HG03342 (cell line): ENCODE data around the gene TMEM163.
"Not testable (repeated sequence)": the region's sequence is repeated elsewhere in the genome, so short reads cannot be mapped to it uniquely, and the experiment has no call there.

Experiments
- ATAC-seq: cut with Tn5 transposase; IDR thresholded peaks from one replicate; pipeline ENCODE4 v1.9.1; 2021; ENCODE audit warnings: mild to moderate bottlenecking, moderate library complexity; ENCODE audit not compliant: unreplicated experiment

TMEM163 gene

GRCh38 chr2:134540990-134541389, 177.8 kb downstream of the TMEM163 start:
- ATAC-seq: no peak

DNA sequence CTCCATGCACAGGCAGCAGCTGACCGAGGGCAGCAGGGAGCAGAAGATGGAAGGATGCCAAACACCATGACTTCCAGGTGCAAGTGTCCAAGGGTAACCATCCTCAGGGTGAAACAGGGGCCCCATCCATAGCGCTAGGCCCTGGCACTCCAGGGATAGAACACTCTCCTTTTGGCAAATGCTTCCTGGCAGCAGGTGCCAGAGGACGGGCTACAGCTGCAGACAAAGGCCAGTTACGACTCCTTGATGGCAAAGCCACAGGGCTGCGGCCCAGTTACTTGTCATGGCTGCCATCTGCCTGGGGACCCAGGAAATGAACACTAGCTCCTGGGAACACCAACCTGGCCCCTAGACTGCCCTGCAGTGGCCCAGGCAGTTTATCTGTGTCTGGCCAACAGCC, 178.8 kb downstream of the TMEM163 start:
- ATAC-seq: no peak

DNA sequence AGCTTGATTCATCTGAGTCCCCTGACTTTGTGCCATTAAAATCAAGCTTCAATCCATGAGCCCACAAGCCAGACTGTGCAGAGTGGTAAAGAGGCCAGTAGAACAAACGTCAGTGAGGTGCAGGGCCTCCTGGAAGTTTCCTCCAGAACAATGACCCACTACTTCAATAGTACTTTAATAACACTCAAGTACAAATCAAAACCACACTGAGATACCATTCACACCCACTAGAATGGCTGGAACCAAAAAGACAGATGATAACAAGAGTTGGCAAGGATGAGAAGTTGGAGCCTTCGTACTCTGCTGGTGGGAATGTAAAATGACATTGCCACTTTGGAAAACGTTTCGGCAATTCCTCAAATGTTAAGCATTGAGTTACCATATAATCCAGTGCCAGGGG, 181.1 kb downstream of the TMEM163 start:
- no peak for ATAC-seq

GRCh38 chr2:134537121-134537520, 181.7 kb downstream of the TMEM163 start:
- ATAC-seq: no peak

- ATAC-seq: no peak
These were observed 182.5 kb downstream of the TMEM163 start for GRCh38 chr2:134536296-134536695.

GRCh38 chr2:134532537-134532936, 186.3 kb downstream of the TMEM163 start:
- ATAC-seq: no peak

GRCh38 chr2:134527381-134527780, 191.4 kb downstream of the TMEM163 start:
- ATAC-seq: no peak

DNA sequence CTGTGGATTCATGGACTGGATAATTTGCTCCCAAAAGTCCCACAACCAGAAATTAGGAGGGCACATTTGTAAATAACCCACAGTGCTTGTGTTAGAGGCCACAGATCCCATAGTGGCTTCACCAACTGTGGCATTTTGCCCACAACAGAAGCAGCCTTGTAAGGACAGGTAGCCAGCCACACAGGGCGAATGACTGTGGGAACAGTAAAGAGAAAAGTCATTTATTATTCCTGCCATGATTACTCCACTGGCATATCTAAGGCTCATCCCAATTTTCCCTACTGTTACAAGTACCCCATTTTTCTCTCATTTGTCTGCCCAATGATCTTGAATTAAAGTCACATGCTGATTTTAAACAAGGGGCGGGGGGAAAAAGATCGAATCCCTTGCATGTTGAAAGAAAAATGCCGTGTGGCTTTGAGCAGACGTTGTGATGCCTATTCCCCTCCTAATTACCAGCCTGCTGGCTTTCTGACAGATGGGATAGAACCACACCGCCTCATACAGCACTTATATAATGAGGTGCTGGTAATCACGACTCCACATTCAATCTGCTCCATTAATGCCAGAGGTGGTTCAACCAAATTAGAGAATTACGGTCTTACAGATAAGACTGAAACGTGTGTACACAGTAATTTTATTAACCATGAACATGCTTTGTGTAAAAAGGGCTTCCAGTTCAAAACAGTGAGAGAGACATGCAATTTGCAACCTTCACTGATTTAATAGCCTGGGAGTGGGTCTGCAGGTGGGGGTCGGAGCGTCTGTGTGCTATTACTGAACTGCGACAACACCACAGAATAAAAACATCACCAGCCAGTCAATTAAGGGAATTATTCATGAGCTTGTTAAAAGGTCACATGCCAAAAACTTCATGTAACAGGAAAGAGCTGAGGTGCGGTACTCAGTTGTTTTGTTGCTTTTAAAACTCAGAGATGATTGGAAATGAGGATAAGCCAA, 196.0 kb downstream of the TMEM163 start:
- ATAC-seq: no peak

GRCh38 chr2:134518101-134518500, 200.7 kb downstream of the TMEM163 start:
- no peak for ATAC-seq

- ATAC-seq: no peak
These were observed 203.7 kb downstream of the TMEM163 start for GRCh38 chr2:134515137-134515536.

DNA sequence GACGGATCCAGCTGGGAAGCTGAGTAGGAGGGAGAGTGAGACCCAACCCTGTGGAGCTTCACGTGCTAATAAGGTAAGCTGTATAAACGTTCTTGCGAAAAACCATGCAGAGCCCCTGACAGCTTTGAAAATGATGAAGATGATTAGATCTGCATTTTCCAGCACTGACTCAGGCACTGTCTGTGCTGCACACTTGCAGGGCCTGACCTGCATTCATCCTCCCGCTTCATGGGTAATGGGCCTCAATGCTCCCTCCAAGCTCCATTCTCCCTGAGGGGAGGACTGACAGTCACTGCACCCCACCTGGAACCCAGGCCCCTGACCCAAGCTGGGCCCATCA, 205.4 kb downstream of the TMEM163 start:
- ATAC-seq: no peak

- no peak for ATAC-seq
These were observed 205.9 kb downstream of the TMEM163 start for GRCh38 chr2:134512734-134513464.

- no peak for ATAC-seq
These were observed 210.4 kb downstream of the TMEM163 start for GRCh38 chr2:134508391-134508790.

DNA sequence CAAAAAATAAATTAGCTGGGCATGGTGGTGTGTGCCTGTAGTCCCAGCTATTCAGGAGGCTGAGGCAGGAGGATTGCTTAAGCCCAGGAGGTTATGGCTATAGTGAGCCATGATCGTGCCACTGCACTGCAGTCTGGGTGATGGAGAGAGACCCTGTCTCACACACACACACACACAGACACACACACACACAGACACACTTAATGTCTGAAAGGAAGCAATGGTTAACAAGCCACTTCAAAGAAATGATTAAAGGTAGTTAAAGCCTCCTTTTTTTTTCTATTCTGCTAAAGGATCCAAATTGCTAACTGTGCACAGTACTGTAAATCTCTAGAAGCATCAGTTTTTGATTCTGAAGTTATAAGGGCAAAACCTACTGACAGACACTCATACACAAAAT, 211.1 kb downstream of the TMEM163 start:
- no peak for ATAC-seq

- not testable (repeated sequence) for ATAC-seq
These were observed 211.6 kb downstream of the TMEM163 start for GRCh38 chr2:134507159-134507558.

- ATAC-seq: no peak
These were observed 213.4 kb downstream of the TMEM163 start for GRCh38 chr2:134505446-134505845.

DNA sequence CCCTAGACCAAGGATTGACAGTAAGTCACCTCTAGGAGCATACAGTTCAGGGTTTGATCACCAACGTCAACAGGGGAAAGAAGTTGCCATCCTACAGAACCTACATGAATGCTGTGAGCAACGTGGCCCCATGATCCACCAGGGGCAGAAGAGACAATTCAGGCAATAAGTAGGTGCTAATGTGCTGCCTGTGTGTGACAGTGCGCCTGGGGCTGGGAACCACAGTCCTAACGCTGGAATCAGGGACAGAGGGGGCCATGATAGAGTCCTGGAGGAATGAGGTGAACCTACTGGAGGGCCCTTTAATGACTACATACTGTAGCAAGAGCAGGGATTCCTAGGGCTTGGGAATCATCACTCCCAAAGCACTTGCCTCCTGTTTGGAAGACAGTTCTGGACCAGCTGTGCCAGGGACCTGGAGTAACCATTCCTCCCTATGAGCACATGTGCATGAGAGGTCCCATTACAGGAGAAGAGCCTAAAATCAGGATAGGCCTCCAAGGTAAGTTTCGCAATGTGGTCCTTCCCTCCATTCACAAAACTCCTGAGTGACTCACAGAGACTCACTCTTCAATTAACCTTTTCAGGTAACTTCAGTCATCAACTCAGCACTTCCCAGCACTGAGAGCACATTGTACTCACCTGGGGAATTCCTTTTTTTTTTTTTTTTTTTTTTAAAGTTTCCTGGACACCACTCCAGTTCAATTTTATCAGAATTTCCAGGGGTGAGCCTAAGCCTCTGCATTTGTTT, 214.0 kb downstream of the TMEM163 start:
- ATAC-seq: no peak

- no peak for ATAC-seq
These were observed 216.7 kb downstream of the TMEM163 start for GRCh38 chr2:134502104-134502503.

- ATAC-seq: no peak
These were observed 217.2 kb downstream of the TMEM163 start for GRCh38 chr2:134501476-134502091.

- no peak for ATAC-seq
These were observed 218.4 kb downstream of the TMEM163 start for GRCh38 chr2:134500211-134500935.
